Activated naive CD4-positive, alpha-beta T cell treated with Interleukin-2 at 50 U/mL for 16 hours (primary cell): ENCODE data around the gene MCM5.

ENCODE experiments used
- DNase-seq: peaks from one replicate; pipeline ENCODE4 v3.0.0-alpha.2; 2020

Gene MCM5

DNA sequence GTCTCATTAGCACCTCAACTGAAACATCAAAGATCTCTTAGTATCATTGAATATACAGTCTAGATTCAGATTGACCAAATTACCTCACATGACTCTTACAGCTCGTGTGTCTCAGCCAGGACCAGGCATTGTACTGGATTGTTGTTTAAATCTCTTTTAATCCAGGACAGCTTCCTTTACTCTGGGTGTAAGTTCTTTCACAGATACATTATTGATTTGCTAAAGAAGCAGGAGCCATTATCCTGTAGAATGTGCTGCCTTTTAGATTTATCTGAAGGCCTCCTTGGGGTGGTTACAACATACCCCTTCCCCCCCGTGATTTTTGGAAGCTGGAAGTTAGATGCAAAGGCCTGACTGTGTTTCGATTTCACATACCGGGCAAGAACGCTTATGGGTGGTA is 4.2 kb downstream of the MCM5 start:
- no peak for DNase-seq

DNA sequence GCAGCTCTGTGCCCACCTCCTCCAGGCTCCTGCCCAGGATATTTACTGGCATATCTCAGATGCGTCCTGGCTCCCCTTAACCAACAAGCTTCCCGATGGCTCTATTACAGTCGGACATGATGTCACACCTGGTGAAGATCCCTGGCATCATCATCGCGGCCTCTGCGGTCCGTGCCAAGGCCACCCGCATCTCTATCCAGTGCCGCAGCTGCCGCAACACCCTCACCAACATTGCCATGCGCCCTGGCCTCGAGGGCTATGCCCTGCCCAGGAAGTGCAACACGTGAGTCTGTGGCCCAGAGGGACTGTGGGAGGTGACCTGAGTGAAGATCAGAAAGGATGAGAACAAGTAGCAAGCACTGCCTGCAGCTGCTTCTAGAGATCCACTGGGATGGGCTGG is 6.5 kb downstream of the MCM5 start:
- no peak for DNase-seq

DNA sequence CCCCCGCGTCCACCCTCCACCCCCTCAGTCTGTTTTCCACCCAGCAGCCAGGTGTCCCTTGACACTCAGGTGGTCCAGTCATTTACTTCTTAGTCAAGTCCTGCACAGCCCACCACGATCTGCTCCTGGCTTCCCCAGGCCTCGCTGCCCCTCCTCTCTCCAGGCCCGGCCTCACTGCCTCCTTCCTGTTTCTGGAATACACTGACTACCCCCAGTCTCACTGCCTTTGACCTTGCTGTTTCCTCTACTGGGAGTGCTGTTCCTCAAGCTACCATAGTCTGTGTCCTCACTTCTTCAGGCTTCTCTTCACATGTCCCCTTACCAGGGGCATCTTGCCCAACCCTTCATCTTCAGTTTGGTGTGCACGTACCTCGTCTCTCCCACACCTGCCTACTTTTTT is 7.4 kb downstream of the MCM5 start:
- no peak for DNase-seq

DNA sequence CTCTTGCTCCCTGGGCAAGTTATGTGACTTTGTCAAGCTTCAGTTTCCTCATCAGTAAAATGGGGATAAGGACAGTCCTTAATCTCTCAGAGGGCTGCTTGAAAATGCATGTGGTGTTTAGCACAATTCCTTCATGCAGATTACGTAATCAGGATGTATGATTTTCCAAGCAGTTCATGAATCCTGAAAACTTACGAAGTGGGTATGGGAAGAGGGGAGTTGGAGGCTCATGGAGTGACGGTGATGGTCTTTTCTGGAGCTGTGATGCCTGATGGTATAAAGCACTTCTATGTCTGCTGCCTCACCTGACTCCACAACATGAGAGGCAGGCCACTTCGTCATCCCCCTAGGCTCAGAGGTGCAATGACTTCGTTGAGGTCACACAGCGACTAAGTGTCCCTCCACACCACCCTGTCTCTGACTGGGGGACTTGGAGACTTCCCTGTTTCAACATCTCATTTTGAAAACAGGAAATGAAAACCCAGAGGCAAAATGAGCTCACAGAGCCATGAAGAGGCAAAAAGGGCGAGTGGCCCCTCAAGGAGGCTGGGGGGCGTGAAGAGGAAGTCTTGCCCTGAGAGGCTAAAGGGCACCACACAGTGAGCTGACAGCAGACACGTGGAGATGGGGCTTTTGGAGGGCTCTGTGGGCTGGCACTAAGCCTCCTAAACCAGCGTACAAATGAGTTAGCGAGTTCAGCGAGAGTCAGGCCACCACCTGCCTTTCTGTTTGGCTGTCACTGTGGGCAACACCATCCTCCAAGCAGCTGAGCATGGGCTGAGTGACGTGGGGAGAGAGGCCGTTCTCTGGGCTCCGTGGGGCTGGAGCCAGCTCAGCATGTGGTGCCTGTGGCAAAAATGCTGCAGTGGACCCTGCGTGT is 10.1 kb downstream of the MCM5 start:
- DNase-seq = no peak

DNA sequence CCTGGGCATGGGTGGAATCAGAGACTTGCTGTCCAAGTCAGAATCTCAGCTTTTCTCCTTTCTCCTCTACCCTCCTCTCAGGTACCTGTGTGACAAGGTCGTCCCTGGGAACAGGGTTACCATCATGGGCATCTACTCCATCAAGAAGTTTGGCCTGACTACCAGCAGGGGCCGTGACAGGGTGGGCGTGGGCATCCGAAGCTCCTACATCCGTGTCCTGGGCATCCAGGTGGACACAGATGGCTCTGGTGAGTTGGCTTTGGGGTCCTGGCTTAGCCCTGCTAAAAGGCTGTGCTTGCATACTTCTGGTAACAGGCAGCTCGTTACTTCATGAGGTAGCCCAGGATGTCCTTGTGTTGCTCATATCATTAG is 10.7 kb downstream of the MCM5 start:
- no peak for DNase-seq

DNA sequence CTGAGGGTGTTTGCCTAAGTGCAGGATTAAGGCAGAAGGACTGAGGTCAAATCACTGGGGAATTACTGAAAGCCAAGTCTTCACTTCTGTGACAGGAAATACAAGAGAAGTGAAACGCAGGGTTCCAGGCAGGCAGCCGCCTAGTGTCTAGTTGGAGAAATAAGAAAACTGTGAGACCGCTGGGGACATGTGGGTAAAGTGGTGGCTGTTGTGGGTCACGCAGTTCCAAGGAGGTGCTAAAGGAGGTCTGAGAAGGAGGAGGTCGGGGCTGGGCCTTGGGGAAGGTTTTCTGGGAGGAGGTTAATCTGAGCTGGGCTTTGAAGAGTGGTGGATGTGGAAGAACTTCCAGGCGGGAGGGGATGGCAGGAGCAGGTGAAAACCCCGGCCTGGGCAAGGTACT is 11.2 kb downstream of the MCM5 start:
- no peak for DNase-seq

DNA sequence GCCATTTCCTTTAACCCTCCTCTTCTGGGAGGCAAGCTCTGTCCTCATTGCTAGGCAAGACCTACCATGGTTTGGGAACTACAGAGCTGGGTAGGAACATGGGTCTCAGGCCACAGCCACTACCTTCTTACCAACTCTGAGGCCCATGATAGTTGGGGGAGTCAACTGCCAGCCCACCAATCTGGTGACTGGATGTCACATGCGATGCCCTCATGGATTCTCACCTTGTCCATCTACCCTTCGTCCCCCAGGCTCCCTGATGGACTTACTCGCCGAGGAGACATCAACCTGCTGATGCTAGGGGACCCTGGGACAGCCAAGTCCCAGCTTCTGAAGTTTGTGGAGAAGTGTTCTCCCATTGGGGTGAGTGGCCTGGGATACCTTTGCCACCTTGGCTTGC is 13.7 kb downstream of the MCM5 start:
- no peak for DNase-seq

DNA sequence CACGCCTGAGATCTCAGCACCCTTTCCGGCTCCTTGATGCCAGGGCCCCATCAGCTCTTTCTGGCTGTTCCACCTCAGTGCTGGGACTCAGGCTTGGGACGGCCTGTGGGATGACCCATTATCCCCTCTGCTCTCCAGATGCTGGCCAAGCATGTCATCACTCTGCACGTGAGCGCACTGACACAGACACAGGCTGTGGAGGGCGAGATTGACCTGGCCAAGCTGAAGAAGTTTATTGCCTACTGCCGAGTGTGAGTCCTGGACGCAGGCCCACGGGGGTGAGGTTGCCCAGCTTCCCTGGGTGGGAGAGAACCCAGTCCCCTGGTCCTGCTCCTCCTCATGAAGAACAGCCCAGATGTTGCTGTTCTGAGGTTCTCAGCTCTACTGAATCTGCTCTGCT is 17.7 kb downstream of the MCM5 start:
- no peak for DNase-seq

DNA sequence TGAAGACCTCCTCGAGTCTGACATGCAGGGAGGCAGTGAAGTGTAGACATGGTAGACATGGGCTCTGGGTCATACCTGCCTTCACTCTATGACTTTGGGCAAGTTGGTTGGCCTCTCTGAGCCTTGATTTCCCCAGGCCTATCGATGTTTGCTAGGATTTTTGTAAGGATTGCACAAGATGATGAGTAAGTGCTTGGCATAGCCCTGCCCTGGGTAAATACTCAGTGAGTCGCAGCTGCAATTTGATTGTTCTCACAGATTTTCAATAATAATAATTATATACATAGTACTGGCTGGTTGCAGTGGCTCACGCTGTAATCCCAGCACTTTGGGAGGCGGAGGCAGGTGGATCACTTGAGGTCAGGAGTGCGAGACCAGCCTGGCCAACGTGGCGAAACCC is 18.1 kb downstream of the MCM5 start:
- no peak for DNase-seq

DNA sequence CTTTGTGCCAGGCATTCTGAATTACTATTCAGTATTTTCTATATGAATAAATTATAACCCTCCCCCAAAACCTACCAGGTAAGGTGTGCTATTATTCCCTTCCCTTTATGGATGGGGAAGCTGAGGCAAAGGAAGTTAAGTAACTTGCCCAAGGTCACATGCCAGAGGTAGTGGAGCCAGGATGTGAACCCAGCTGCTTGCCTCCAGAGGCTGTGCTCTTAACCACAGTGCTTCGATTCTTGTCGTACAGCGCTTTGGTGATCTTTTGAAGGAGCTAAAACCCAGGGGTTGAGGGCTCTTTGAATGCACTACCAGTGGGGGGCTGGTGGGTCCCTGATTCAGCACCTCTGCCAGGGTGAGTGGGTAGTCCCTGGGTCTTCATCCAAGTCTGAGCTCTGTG is 18.8 kb downstream of the MCM5 start:
- DNase-seq = no peak

DNA sequence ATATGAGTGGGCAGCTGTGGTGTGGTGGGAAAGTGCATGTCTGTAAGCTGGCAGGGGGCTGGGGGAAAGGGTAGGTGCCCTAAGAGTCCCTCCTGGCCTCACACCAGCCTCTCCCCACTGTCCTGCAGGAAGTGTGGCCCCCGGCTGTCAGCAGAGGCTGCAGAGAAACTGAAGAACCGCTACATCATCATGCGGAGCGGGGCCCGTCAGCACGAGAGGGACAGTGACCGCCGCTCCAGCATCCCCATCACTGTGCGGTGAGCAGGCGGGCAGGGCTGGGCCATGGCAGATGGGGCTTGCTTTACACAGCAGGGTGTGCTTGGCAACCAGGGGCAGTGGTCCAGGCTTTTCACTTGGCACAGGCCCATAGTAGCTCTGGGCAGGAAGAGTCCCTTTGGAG is 19.8 kb downstream of the MCM5 start:
- no peak for DNase-seq

DNA sequence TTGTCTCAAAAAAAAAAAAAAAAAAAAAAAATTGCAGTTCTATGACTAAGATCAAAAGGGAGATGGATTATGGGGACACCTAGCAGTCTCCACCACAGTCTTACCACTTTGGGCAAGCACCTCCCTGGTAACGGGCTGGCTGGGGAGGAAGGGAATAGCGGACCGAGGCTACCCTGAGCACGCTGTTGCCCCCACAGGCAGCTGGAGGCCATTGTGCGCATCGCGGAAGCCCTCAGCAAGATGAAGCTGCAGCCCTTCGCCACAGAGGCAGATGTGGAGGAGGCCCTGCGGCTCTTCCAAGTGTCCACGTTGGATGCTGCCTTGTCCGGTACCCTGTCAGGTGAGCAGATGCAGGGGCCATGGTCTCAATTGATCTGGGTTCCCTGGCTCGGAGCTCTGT is 21.2 kb downstream of the MCM5 start:
- no peak for DNase-seq

DNA sequence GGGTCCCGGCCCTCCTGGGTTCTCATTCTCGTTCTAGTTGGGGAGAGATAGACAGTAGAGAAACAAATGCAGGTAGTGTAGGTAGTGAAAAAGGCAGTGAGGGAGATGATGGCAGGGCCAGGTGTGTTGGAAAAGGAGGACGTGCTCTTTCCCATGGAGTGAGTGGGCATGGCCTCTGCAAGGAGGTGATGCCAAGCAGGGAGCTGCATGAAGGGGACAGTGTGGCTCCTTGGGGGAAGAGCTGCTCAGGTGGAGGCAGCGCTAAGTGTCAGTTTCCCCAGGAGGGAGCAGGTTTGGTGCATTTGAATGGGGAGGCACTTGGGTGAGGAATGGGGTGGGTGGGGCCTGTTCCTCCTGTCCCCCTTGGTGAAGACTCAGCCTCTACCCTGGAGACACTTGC is 22.2 kb downstream of the MCM5 start:
- no peak for DNase-seq

DNA sequence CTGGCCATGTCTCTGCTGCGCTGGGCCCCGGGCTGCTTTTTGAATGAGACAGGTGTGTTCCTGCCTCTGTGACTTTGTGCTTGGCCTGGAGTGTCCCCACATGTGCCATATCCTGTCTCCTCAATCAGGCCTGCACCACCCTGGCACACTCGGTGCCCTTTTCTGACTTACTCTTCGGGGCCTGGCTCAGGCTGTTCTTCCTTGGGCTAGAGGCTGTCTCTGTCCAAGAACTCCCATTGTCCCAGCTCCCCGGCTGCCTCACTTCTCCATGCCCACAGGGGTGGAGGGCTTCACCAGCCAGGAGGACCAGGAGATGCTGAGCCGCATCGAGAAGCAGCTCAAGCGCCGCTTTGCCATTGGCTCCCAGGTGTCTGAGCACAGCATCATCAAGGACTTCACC is 23.0 kb downstream of the MCM5 start:
- DNase-seq = no peak

DNA sequence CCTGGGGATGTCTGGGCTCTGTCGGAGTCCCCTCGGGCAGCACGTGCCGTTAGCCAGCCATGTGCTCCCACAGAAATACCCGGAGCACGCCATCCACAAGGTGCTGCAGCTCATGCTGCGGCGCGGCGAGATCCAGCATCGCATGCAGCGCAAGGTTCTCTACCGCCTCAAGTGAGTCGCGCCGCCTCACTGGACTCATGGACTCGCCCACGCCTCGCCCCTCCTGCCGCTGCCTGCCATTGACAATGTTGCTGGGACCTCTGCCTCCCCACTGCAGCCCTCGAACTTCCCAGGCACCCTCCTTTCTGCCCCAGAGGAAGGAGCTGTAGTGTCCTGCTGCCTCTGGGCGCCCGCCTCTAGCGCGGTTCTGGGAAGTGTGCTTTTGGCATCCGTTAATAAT is 24.1 kb downstream of the MCM5 start:
- DNase-seq = no peak

DNA sequence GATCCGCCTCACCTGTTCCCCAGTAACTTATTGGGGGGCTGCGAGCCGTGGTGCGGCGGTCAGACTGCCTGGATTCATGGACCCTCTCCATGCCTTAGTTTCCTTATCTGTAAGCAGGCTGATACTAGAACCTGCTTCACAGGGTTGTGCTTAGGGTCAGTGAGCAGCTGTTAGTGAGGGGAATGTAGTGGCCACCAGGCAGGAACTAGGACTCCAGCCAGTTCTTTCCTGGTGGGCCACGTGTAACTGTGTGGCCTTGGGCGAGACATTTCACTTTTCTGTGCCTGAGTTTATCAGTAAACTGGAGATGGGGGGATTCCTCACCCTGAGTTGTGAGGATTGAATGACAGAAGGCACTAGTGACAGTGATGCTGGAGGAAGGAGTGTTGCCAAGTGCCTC is 24.8 kb downstream of the MCM5 start:
- DNase-seq = no peak

DNA sequence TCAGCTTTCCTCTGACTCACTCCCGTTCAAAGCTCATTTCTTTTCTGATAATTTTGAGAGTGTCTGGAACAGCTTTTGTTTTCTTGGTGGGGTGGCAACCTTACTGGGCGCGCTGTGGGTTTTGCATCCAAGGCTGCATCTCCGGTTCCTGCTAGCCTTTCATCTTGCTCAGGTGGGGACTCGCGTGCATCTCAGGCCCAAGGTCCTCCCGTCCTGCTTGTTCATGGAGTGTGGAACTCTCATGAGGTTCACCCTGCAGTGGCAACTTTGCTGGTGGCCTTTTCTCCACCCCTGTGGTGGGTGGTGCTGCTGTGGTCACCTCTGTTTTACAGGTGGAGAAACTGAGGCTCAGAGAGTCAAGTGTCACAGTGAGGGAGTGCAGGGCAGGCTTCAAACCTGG is 25.6 kb downstream of the MCM5 start:
- no peak for DNase-seq

DNA sequence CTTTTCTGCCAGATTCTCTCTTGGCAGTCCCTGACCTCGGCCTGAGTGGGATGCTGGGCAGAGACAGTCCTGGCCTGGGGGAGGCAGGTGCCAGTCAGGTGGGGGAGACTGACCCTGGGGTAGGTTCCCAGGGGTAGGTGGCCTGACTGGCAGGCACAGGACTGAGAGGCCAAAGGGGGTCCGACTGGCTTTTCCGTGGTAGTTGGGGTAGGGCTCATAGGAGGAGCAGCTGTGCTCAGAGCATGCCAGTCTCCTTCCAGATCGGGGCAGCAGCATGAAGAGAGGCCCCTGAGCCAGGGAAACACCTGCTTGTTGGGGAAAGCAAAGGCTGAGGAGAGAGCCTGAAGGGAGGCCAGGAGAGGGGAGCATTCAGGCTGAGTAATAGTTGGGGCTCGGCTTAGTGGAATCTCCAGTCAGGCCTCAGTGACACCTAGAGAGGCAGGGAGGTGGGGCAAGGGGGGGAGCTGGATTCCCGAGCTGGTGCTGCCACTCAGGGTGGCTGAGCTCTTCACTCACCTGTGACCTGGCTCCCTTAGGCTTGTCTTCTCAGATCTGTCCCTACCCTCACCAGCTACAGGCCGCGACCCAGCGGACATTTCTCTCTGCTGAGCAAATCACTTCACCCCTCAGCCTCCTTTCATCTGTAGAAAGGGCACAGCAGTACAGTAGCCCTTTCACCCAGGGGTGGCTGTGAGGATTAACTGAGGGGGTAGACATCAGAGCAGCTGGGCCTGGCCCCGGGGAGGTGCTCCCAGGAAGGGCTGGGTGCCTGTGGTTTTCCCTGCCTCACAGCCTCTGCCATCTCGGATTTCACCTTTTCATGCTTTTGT is 26.2 kb downstream of the MCM5 start:
- no peak for DNase-seq

DNA sequence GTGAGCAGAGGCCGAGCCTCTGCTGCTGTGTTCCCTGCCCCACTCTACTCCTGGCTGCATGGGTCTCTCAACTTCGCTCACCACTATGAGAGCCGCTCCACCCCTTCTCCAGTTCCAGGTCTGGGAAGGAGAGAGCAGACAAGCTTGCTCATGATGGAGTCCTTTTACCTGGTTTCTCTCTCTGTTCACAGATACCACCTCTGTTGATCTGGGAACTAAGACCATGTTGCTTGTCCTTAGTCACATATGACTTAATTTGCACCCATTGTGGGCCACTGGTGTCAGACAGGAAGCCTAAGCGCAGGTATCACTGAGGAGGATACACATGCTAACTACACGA is 26.8 kb downstream of the MCM5 start:
- no peak for DNase-seq

DNA sequence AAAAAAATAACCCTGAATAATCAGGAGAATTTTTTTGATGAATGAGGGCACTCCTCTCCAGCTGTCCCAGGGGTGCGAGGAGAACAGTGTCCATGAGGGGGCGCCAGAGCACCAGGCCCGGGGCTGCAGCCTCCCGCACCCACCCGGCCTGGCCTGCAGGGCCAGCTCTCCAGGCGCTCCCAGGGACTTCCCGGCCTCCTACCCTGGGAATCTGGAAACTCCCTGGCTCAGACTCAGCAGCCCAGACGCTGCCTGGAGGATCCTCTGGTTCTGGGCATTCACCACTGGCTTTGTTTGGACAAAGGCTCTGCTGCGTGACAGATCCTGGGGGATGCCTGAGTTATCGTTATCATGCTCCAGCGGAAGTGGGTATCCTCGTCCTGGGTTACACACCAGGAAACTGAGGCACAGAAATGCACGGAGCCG is 31.0 kb downstream of the MCM5 start:
- peak; percentile 69 for DNase-seq

DNA sequence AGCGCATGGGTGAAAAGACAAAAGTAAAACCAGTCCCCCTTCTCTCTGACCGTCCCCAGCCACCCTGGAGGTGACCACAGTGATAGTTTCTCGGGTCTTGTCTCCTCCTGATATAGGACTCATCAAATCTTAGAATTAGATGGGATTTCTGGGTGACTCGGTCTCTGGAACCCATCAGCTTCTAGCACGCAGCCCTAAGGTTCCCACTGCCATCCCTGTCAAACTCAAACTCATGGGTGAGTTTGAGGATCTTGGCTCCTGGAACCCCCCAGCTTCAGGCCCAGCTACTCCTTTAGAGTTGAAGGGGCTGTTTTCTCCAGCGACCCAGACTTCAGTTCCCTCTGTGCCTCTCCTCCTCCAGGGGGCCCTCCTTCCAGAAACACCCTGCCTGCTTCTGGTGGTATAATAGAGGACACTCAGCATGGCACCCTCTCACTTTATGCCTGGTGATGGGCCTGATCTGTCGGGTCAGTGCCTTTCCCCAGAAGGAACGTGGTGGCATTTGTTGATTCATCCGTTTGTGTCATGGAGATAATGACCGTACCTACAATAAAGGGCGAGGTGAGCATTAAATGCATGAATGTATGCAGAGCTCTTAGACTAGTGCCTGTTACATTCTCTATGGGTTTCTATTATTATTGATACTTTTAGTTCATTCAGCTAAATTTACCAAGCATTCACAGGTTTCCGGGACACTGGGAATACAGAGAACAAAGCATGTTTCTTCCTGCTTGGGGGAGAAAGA is 31.7 kb downstream of the MCM5 start:
- no peak for DNase-seq

DNA sequence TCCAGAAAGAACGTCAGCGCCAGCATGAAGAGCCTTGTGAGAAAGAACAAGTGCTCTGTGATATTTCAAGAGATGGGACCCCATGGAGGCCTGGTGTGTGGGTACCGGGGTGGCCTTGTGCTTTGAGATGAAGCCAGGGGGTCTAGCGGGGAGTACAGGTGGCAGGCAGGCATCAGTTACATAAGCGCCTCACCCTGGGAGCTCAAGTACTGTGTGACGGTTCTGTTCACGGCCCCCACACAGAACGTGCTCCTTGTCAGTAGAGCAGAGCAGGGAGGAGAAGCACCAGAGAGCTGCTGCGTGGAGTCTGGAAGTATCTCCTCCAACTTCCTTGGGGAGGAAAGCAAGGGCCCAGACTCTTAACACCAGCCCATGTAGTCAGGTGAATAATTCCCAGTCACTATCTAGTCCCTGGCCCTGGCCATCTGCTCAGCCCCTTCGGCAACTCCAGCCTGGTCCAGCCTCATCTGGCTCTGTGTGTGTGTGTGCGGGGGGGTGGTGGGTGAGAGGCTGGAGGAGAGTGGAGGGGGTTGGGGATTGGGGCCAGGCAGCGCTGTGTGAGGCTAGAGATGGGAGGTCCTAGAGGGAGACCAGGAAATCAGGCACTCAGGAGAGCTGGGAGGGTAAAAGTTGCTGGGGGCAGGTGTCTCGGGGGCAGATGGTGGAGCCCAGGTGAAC is 32.4 kb downstream of the MCM5 start:
- no peak for DNase-seq

DNA sequence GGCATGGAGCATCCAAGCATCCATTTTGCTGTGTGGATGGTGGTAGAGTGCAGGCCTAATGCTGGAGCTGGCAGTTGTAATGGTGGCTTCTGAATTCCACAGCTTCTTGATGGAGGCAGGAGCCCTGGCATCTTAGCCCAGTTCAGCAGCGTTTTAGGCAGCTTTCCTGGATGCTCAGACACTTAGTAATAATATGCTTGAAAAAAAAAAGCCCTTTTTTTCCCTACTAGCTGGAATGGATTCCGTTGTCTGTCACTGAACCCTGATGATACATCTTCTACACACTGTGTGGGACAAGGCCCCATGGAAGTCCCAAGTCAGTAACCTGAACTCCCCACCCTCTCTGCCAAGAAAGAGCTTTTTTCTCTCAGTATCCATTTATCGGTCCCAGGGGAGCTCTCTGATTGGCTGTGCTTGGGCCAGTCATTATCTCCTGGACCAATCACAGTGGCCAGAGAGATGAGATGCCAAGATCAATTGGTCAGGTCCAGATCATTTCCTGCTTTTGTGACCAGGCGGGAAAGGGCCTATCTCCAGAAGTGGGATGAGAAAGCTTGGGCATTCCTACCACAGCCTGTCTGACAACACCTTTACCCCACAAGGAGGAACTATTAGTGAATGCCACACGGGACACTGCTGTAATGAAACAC is 34.2 kb downstream of the MCM5 start:
- DNase-seq = no peak
